ENCODE results near the gene DOCK3.

DOCK3 gene

DNA sequence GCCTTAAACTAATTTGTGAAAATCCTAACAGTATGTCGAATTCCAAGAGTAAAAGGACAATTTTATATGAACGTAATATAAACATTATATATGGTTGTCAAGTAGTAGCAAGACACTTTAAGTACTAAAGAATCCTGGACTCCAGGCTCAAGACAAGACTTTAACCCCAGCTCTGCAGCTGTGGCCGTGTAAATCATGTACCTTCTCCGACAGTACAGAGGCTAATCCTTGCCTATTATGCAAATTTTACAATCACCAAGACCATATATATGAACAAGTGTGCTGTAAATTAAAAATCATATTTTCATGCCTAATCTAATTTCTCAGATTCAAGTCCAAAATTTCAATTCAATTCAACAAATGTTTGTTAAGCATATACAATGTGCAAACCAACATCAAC lies 752.2 kb downstream of the DOCK3 start:
- DNase-seq (ENCODE audit: low read depth): no peak

- no peak for DNase-seq (ENCODE audit: low read depth)
These were observed 754.4 kb downstream of the DOCK3 start for GRCh38 chr3:51429138-51429537.
